Neuronal stem cell (in vitro differentiated cells): Measurements from ENCODE around the gene EFCC1.
A peak's percentile ranks its signal among the peaks of the same experiment; 100 is the strongest.

Experiments
- DNase-seq: peaks from one replicate; pipeline ENCODE4 v3.0.0-alpha.2; 2013; ENCODE audit warnings: low spot score
- H2AFZ ChIP-seq: one replicate; pipeline ENCODE4 v1.6.1; 2013; ENCODE audit warnings: mild to moderate bottlenecking, low read length, inconsistent platforms
- H2AK5ac ChIP-seq: 2 replicates; pipeline ENCODE4 v1.6.1; 2013; ENCODE audit warnings: low read depth, mild to moderate bottlenecking, inconsistent platforms, low read length, moderate library complexity, mixed read lengths
- H2BK120ac ChIP-seq: 2 replicates; pipeline ENCODE4 v1.6.1; 2013; ENCODE audit warnings: low read depth, mild to moderate bottlenecking, inconsistent platforms, low read length, moderate library complexity, mixed read lengths
- H2BK12ac ChIP-seq: one replicate; pipeline ENCODE4 v1.6.1; 2013; ENCODE audit warnings: low read length, inconsistent platforms
- H2BK15ac ChIP-seq: 2 replicates; pipeline ENCODE4 v1.6.1; 2013; ENCODE audit warnings: mild to moderate bottlenecking, low read length, inconsistent platforms, mixed read lengths
- H2BK5ac ChIP-seq: one replicate; pipeline ENCODE4 v1.6.1; 2013; ENCODE audit warnings: inconsistent platforms, mild to moderate bottlenecking, low read length, moderate library complexity
- H3K14ac ChIP-seq: one replicate; pipeline ENCODE4 v1.6.1; 2013; ENCODE audit warnings: low read length, inconsistent platforms
- H3K18ac ChIP-seq: 2 replicates; pipeline ENCODE4 v1.6.1; 2013; ENCODE audit warnings: low read length, inconsistent platforms
- H3K23ac ChIP-seq: 2 replicates; pipeline ENCODE4 v1.6.1; 2013; ENCODE audit warnings: low read depth, mild to moderate bottlenecking, mixed read lengths, low read length, inconsistent platforms; ENCODE audit not compliant: poor library complexity
- H3K27ac ChIP-seq: replicated peaks from 3 replicates; pipeline ENCODE4 v1.5.1; 2013; ENCODE audit warnings: low read length, inconsistent platforms
- H3K27me3 ChIP-seq, 3 experiments: 2 replicates each; pipeline ENCODE4 v1.6.1; 2013; ENCODE audit warnings: low read length in 3 of 3, mild to moderate bottlenecking in 2 of 3, inconsistent platforms in 1 of 3, low read depth in 1 of 3, mixed read lengths in 1 of 3, moderate library complexity in 1 of 3; ENCODE audit not compliant: control insufficient read depth in 3 of 3, insufficient read depth in 3 of 3
- H3K36me3 ChIP-seq, 2 donors: replicated peaks in 1 of 2; 2 replicates each; pipeline ENCODE4 v1.6.1; 2013; ENCODE audit warnings: low read length in 2 of 2; ENCODE audit not compliant: control insufficient read depth in 2 of 2, insufficient read depth in 2 of 2
- H3K4ac ChIP-seq: 2 replicates; pipeline ENCODE4 v1.6.1; 2013; ENCODE audit warnings: inconsistent platforms, mild to moderate bottlenecking, low read length, moderate library complexity
- H3K4me1 ChIP-seq, 2 donors: 1 replicate in 1 of 2; 2 replicates in 1 of 2; pipeline ENCODE4 v1.6.1; 2013; ENCODE audit warnings: low read length in 2 of 2, low read depth in 1 of 2; ENCODE audit not compliant: control insufficient read depth in 2 of 2, insufficient read depth in 1 of 2
- H3K4me2 ChIP-seq: one replicate; pipeline ENCODE4 v1.6.1; 2013; ENCODE audit warnings: mild to moderate bottlenecking, low read length, inconsistent platforms; ENCODE audit not compliant: insufficient read depth, poor library complexity, severe bottlenecking
- H3K4me3 ChIP-seq, 2 donors: 2 replicates each; pipeline ENCODE4 v1.5.1; 2013; ENCODE audit warnings: low read length in 2 of 2, mild to moderate bottlenecking in 2 of 2, inconsistent platforms in 1 of 2, moderate library complexity in 1 of 2
- H3K79me1 ChIP-seq: one replicate; pipeline ENCODE4 v1.6.1; 2013; ENCODE audit warnings: low read depth, mild to moderate bottlenecking, inconsistent platforms, low read length, moderate library complexity
- H3K9ac ChIP-seq: one replicate; pipeline ENCODE4 v1.6.1; 2013; ENCODE audit warnings: mild to moderate bottlenecking, low read depth, low read length, inconsistent platforms; ENCODE audit not compliant: poor library complexity
- H3K9me3 ChIP-seq, 2 donors: replicated peaks in 1 of 2; 2 replicates each; pipeline versions ENCODE3 to v1.6.1; 2013; ENCODE audit warnings: low read length in 2 of 2, mild to moderate bottlenecking in 2 of 2, inconsistent platforms in 1 of 2, low read depth in 1 of 2, mixed read lengths in 1 of 2, moderate library complexity in 1 of 2; ENCODE audit not compliant: control insufficient read depth in 2 of 2, insufficient read depth in 1 of 2
- H4K8ac ChIP-seq: one replicate; pipeline ENCODE4 v1.6.1; 2013; ENCODE audit warnings: low read depth, mild to moderate bottlenecking, inconsistent platforms, low read length, moderate library complexity
- H4K91ac ChIP-seq: one replicate; pipeline ENCODE4 v1.6.1; 2013; ENCODE audit warnings: low read length, low read depth, mild to moderate bottlenecking, inconsistent platforms; ENCODE audit not compliant: poor library complexity
- WGBS, 2 donors: extraction: QIAGEN DNeasy Blood & Tissue Kit; methylation state at CpG; one replicate each; pipeline ENCODE4 v1.1.7; 2013; ENCODE audit warnings: missing lambda C conversion rate in 2 of 2, mixed read lengths in 1 of 2; ENCODE audit not compliant: insufficient read length in 2 of 2, insufficient replicate concordance in 1 of 2; ENCODE audit errors: extremely low coverage in 2 of 2; 5-methylcytosine and 5-hydroxymethylcytosine counted together

The EFCC1 gene

DNA sequence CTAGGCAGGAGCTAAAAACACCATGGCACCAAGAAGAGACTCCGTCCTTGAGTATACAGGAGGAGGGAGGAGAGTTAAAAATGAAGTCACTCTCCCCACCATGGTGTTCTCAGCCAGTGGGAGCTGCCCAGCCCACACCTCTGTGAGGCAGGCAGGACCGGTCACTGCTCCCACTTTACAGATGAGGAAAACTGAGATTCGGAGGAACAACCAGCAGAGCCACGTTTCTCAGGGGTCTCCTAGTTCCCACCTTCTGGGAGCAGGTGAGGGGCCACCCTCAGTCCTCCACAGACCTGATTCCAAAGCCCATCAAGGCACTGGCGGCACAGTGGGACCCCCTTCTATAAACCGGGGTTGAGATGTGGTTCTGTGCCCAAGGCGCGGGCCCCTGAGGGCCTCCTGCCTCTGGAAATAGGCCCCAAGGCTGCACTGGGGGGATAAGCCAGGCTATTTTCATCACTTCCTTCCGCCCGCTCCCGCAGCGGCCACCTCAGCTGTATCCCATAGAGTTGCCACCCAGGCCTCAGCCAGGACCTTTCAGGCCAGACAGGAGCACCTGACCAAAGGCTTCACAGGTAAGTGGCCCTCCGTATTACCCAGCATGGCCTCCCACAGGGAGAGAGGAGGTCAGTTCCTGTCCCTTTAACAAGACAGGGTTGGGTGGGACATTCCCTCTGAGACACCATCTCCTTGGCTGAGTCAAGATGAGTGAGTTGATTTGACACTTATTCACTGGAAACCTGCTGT, 59.3 kb downstream of the EFCC1 start, which contains the start of gene GP9:
GP9 (plus strand) TSS at position 504 of the 747 bp plus-strand sequence. CDS start 961 bp downstream, outside the sequence.
- no peak within 1 kb of the TSS for H3K14ac ChIP-seq
- no peaks in the 10 kb centered on the region for H3K9me3 ChIP-seq
- H3K27me3 ChIP-seq = peaks cover 0 to 12% (median 0%) of the 10 kb centered on the region in 3 experiments
- H3K9ac ChIP-seq = peak within 1 kb of the TSS; percentile 13
- peak within 1 kb of the TSS; percentile 37 for H3K18ac ChIP-seq
- H2BK5ac ChIP-seq = peak within 1 kb of the TSS; percentile 33
- H3K4me2 ChIP-seq = no peak within 1 kb of the TSS
- no peak within 1 kb of the TSS for H3K23ac ChIP-seq
- peak within 1 kb of the TSS; percentile 59 for H3K4ac ChIP-seq
- no peak within 1 kb of the TSS for H2BK15ac ChIP-seq
- H3K36me3 ChIP-seq = no peaks in the 10 kb centered on the region
- no peaks in the 10 kb centered on the region for H3K4me1 ChIP-seq
- H2BK120ac ChIP-seq = no peak within 1 kb of the TSS
- no peak for DNase-seq
- no peak within 1 kb of the TSS for H3K4me3 ChIP-seq
- peak within 1 kb of the TSS; percentile 34 for H4K91ac ChIP-seq
- H2AFZ ChIP-seq = peak within 1 kb of the TSS; percentile 55
- H2BK12ac ChIP-seq = no peak within 1 kb of the TSS
- H4K8ac ChIP-seq = peak within 1 kb of the TSS; percentile 93
- WGBS, 2 donors = no CpG with 5 or more reads among the region's 13 CpGs
- peak within 1 kb of the TSS; percentile 51 for H2AK5ac ChIP-seq
- no peak within 1 kb of the TSS for H3K27ac ChIP-seq
- H3K79me1 ChIP-seq = no peaks in the 10 kb centered on the region

DNA sequence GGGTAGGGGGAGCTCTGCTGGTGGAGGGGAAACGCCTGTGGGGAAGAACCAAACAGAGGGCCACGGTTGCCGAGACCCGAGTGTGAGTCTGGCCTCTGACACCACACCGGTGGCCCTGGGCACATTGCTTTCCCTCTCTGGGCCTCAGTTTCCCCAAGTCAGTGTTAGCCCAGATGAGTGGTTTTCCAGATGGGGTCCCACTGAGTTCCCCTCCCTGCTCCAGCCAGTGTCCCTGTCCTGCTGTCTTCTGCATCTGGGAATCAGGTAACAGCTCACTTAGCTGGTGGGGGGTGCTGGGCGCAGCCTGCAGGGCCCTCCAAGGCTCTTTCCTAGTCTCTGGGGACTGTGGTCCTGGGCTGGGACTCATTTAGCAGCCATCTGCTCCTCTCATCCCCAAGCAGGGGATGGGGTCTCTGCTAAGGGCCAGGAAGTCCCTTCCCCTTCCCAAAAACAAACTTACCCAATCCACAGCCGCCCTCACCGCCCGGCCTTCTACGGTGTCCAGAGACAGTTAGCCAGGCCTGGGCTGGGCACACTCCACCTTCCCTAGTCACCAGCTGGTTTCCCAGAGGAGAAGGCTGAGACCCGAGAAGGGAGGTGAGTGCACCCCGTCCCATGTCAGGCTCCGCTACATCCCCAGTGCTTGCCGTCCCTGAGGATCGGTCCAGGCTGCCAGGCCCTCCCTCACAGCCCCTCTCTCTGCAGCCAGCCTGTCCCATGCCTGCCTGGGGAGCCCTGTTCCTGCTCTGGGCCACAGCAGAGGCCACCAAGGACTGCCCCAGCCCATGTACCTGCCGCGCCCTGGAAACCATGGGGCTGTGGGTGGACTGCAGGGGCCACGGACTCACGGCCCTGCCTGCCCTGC, 60.2 kb downstream of the EFCC1 start:
- peak overlapping the region; percentile 59 for H3K4ac ChIP-seq
- no peak for DNase-seq
- no peak overlapping the region for H2BK12ac ChIP-seq
- H3K9me3 ChIP-seq = no peaks in the 10 kb centered on the region
- no peak overlapping the region for H3K27ac ChIP-seq
- H4K8ac ChIP-seq = peak overlapping the region; percentile 93
- no peak overlapping the region for H2AK5ac ChIP-seq
- no peak overlapping the region for H2AFZ ChIP-seq
- no peak overlapping the region for H3K4me2 ChIP-seq
- H3K18ac ChIP-seq = peak overlapping the region; percentile 37
- H2BK15ac ChIP-seq = no peak overlapping the region
- no peaks in the 10 kb centered on the region for H3K79me1 ChIP-seq
- no peak overlapping the region for H3K23ac ChIP-seq
- H2BK5ac ChIP-seq = no peak overlapping the region
- WGBS, 2 donors = no CpG with 5 or more reads among the region's 19 CpGs
- H3K36me3 ChIP-seq = no peaks in the 10 kb centered on the region
- H3K14ac ChIP-seq = no peak overlapping the region
- peak overlapping the region; percentile 34 for H4K91ac ChIP-seq
- H3K9ac ChIP-seq = peak overlapping the region; percentile 13
- no peak overlapping the region for H2BK120ac ChIP-seq
- no peaks in the 10 kb centered on the region for H3K4me1 ChIP-seq
- peaks cover 0 to 16% (median 0%) of the 10 kb centered on the region in 3 experiments for H3K27me3 ChIP-seq
- no peak overlapping the region for H3K4me3 ChIP-seq

DNA sequence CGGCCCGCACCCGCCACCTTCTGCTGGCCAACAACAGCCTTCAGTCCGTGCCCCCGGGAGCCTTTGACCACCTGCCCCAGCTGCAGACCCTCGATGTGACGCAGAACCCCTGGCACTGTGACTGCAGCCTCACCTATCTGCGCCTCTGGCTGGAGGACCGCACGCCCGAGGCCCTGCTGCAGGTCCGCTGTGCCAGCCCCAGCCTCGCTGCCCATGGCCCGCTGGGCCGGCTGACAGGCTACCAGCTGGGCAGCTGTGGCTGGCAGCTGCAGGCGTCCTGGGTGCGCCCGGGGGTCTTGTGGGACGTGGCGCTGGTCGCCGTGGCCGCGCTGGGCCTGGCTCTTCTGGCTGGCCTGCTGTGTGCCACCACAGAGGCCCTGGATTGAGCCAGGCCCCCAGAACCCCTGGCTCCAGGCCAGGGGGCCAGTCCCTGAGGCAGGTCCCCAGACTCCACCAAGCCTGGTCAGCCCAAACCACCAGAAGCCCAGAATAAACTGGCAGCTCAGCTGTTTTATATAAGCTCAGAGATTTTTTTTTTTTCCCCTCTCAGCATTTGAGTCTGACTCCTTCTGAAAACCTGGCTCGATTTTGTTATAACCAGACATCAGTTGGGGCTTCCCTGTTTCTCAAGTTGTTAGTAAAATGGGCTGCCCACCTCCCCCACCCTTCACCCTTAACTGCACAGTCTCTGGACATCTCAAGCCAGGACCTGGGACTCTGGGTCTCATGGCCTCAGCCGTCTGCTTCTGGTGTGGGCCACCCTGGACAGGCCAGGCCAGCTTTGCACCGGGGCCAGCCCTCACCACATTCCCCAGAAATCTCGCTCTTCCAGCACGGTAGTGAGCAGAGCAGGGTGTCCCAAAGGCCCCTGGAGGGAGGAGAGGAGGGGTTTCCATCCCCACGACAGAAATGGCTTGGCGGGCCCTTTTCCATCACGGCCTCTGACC, 61.1 kb downstream of the EFCC1 start:
- peak overlapping the region; percentile 13 for H3K9ac ChIP-seq
- H2BK15ac ChIP-seq = no peak overlapping the region
- H3K27me3 ChIP-seq = peaks cover 0 to 16% (median 0%) of the 10 kb centered on the region in 3 experiments
- H3K18ac ChIP-seq = peak overlapping the region; percentile 37
- peak overlapping the region; percentile 25 for H2AK5ac ChIP-seq
- no peak overlapping the region for H2BK120ac ChIP-seq
- peak overlapping the region; percentile 59 for H3K4ac ChIP-seq
- peak overlapping the region; percentile 34 for H4K91ac ChIP-seq
- no peak overlapping the region for H3K4me2 ChIP-seq
- no peaks in the 10 kb centered on the region for H3K79me1 ChIP-seq
- no CpG with 5 or more reads among the region's 32 CpGs for WGBS, 2 donors
- H2AFZ ChIP-seq = no peak overlapping the region
- no peaks in the 10 kb centered on the region for H3K36me3 ChIP-seq
- H4K8ac ChIP-seq = peak overlapping the region; percentile 93
- H3K4me1 ChIP-seq = no peaks in the 10 kb centered on the region
- H3K14ac ChIP-seq = no peak overlapping the region
- H3K9me3 ChIP-seq = no peaks in the 10 kb centered on the region
- H3K4me3 ChIP-seq = no peak overlapping the region
- no peak for DNase-seq
- no peak overlapping the region for H2BK5ac ChIP-seq
- H3K23ac ChIP-seq = no peak overlapping the region
- no peak overlapping the region for H2BK12ac ChIP-seq
- no peak overlapping the region for H3K27ac ChIP-seq
